ENCODE data around the gene KIT.

Gene KIT

GRCh38 chr4:54659749-54660535 is 2.2 kb downstream of the KIT start:
- DNase-seq, result no peak

GRCh38 chr4:54660591-54660990 is 2.8 kb downstream of the KIT start:
- no peak for DNase-seq

GRCh38 chr4:54661169-54661568 is 3.4 kb downstream of the KIT start:
- DNase-seq, result no peak

GRCh38 chr4:54661686-54662085 is 3.9 kb downstream of the KIT start:
- DNase-seq, result no peak

GRCh38 chr4:54662123-54662522 is 4.4 kb downstream of the KIT start:
- no peak for DNase-seq

GRCh38 chr4:54662901-54663585 is 5.3 kb downstream of the KIT start:
- no peak for DNase-seq

- DNase-seq, result no peak
Observed at GRCh38 chr4:54664400-54664799, 6.6 kb downstream of the KIT start.

GRCh38 chr4:54668014-54668611 is 10.4 kb downstream of the KIT start:
- no peak for DNase-seq

- DNase-seq, result no peak
Observed at GRCh38 chr4:54669831-54670230, 12.1 kb downstream of the KIT start.

GRCh38 chr4:54675721-54676461 is 18.1 kb downstream of the KIT start:
- no peak for DNase-seq

- no peak for DNase-seq
Observed at GRCh38 chr4:54676658-54677057, 18.9 kb downstream of the KIT start.

- DNase-seq, result no peak
Observed at GRCh38 chr4:54677416-54677815, 19.7 kb downstream of the KIT start.

- DNase-seq, result no peak
Observed at GRCh38 chr4:54677853-54678650, 20.3 kb downstream of the KIT start.

GRCh38 chr4:54678826-54679225 is 21.1 kb downstream of the KIT start:
- no peak for DNase-seq

GRCh38 chr4:54679813-54680212 is 22.1 kb downstream of the KIT start:
- no peak for DNase-seq

GRCh38 chr4:54683616-54684346 is 26.0 kb downstream of the KIT start:
- DNase-seq, result no peak

GRCh38 chr4:54685810-54686209 is 28.1 kb downstream of the KIT start:
- no peak for DNase-seq

- DNase-seq, result no peak
Observed at GRCh38 chr4:54687887-54688841, 30.4 kb downstream of the KIT start.

- no peak for DNase-seq
Observed at GRCh38 chr4:54695337-54695736, 37.6 kb downstream of the KIT start.

GRCh38 chr4:54695788-54696187 is 38.0 kb downstream of the KIT start:
- DNase-seq, result no peak
